Measurements from ENCODE around the gene PTPN4. TPM values are rescaled to one million over a fixed set of nuclear protein-coding genes. Genes with fewer than 3 reads are reported as not detected.

The PTPN4 gene
- total RNA-seq, 2 donors from 2014 or later, result 12.2 to 21.1 TPM

GRCh38 chr2:119751706-119752105 lies 8.0 kb upstream of the PTPN4 start:
- peaks cover 3% of the 10 kb centered on the region for H3K4me1 ChIP-seq
- intact Hi-C loops (cut with DNase I), result no loop called here
- no peak overlapping the region for H3K27ac ChIP-seq
- no peak for DNase-seq
- no peaks in the 10 kb centered on the region for H3K27me3 ChIP-seq
- no peaks in the 10 kb centered on the region for H3K9me3 ChIP-seq
- no peak for ATAC-seq
- TF ChIP-seq CTCF (IDR thresholded peaks at IDR 0.05) (no peak), POLR2A (IDR thresholded peaks at IDR 0.05) (no peak)
- no peak overlapping the region for H3K4me3 ChIP-seq
- 59 to 69% methylated on average over 2 of the region's 2 CpGs for WGBS, 2 donors
- H3K36me3 ChIP-seq (replicated peaks in 1 of 2; ENCODE audit: insufficient read depth in 1 of 2, low read depth in 2 of 2), result no peaks in the 10 kb centered on the region

GRCh38 chr2:119753041-119753929 lies 6.4 kb upstream of the PTPN4 start:
- TF ChIP-seq CTCF (IDR thresholded peaks at IDR 0.05), result peak; percentile 48 to 77 (median 64)
- TF ChIP-seq POLR2A (IDR thresholded peaks at IDR 0.05), result no peak
- no peak overlapping the region for H3K4me3 ChIP-seq
- peak; percentile 48 for ATAC-seq
- H3K9me3 ChIP-seq, result no peaks in the 10 kb centered on the region
- intact Hi-C loops (cut with DNase I), result no loop called here
- H3K27ac ChIP-seq, result no peak overlapping the region
- H3K36me3 ChIP-seq (replicated peaks in 1 of 2; ENCODE audit: insufficient read depth in 1 of 2, low read depth in 2 of 2), result no peaks in the 10 kb centered on the region
- H3K27me3 ChIP-seq, result no peaks in the 10 kb centered on the region
- peaks cover 8% of the 10 kb centered on the region for H3K4me1 ChIP-seq
- WGBS, 2 donors, result 32 to 35% methylated on average over 7 of the region's 7 CpGs
- DNase-seq, result peak in 3 of 4 donors; percentile 18 to 40 (median 39)

GRCh38 chr2:119753930-119754321 lies 5.8 kb upstream of the PTPN4 start:
- no peaks in the 10 kb centered on the region for H3K27me3 ChIP-seq
- H3K9me3 ChIP-seq, result no peaks in the 10 kb centered on the region
- no peaks in the 10 kb centered on the region for H3K36me3 ChIP-seq (replicated peaks in 1 of 2; ENCODE audit: insufficient read depth in 1 of 2, low read depth in 2 of 2)
- WGBS, 2 donors, result 90 to 100% methylated on average over 1 of the region's 1 CpG
- H3K4me1 ChIP-seq, result peaks cover 13% of the 10 kb centered on the region
- DNase-seq (no peak), ATAC-seq (no peak)
- no peak overlapping the region for H3K4me3 ChIP-seq
- intact Hi-C loops (cut with DNase I), result no loop called here
- H3K27ac ChIP-seq, result no peak overlapping the region
- no peak for TF ChIP-seq POLR2A (IDR thresholded peaks at IDR 0.05)
- TF ChIP-seq CTCF (IDR thresholded peaks at IDR 0.05), result no peak

GRCh38 chr2:119755906-119756305 lies 3.8 kb upstream of the PTPN4 start:
- no peak for TF ChIP-seq POLR2A (IDR thresholded peaks at IDR 0.05)
- no peak for TF ChIP-seq CTCF (IDR thresholded peaks at IDR 0.05)
- intact Hi-C loops (cut with DNase I), result no loop called here
- WGBS, 2 donors, result 25 to 53% methylated on average over 1 of the region's 1 CpG
- Histone ChIP-seq H3K4me3 (no peak overlapping the region), H3K36me3 (replicated peaks in 1 of 2; ENCODE audit: insufficient read depth in 1 of 2, low read depth in 2 of 2) (no peaks in the 10 kb centered on the region), H3K27ac (no peak overlapping the region), H3K9me3 (no peaks in the 10 kb centered on the region), H3K27me3 (no peaks in the 10 kb centered on the region), H3K4me1 (peaks cover 18% of the 10 kb centered on the region)
- ATAC-seq (no peak), DNase-seq (no peak)

- intact Hi-C loops (cut with DNase I), result no loop called here
- Histone ChIP-seq H3K27me3 (no peaks in the 10 kb centered on the region), H3K4me1 (peaks cover 27% of the 10 kb centered on the region), H3K36me3 (replicated peaks in 1 of 2; ENCODE audit: insufficient read depth in 1 of 2, low read depth in 2 of 2) (no peaks in the 10 kb centered on the region), H3K9me3 (no peaks in the 10 kb centered on the region), H3K4me3 (no peak overlapping the region), H3K27ac (peak overlapping the region; percentile 34 to 69 (median 50))
- peak; percentile 63 to 82 (median 76) for DNase-seq
- peak; percentile 6 for ATAC-seq
- TF ChIP-seq CTCF (IDR thresholded peaks at IDR 0.05) (no peak), POLR2A (IDR thresholded peaks at IDR 0.05) (no peak)
- 31% methylated on average over 5 of the region's 5 CpGs for WGBS, 2 donors
Measured at GRCh38 chr2:119756837-119757236, 2.9 kb upstream of the PTPN4 start.

Measured in body of pancreas (tissue), 4 donors.